ENCODE data around the gene RMRP. TPM values are rescaled to one million over a fixed set of nuclear protein-coding genes. Genes with fewer than 3 reads are reported as not detected.
"Not testable (repeated sequence)": the region's sequence is repeated elsewhere in the genome, so short reads cannot be mapped to it uniquely, and the experiment has no call there.

RMRP gene
- total and polyA plus RNA-seq, 2 donors (not counting 1 experiment from before 2014, with no cell fraction given) = 7,890 TPM; not detected in 1

- H3K27me3 Mint-ChIP-seq; intact Hi-C loops (cut with micrococcal nuclease); H3K4me3 ChIP-seq (ENCODE audit: control extremely low read depth in 1 of 5, extremely low read depth in 1 of 5, insufficient read depth in 1 of 5, low read depth in 2 of 5, low read length in 4 of 5); H3K27me3 ChIP-seq (replicated peaks in 1 of 4; ENCODE audit: control extremely low read depth in 1 of 4, control insufficient read depth in 3 of 4, insufficient read depth in 4 of 4, low read length in 3 of 4); H3K9me3 ChIP-seq (ENCODE audit: control extremely low read depth in 1 of 3, control insufficient read depth in 2 of 3, insufficient read depth in 1 of 3, low read length in 2 of 3); CTCF ChIA-PET; H4K20me1 ChIP-seq (ENCODE audit: control insufficient read depth, insufficient read depth, low read length, poor library complexity, severe bottlenecking); H2AFZ ChIP-seq (ENCODE audit: insufficient read depth, low read depth, low read length, poor library complexity, severe bottlenecking); H3K9ac ChIP-seq (ENCODE audit: low read length); DNase-seq; H3K9me3 Mint-ChIP-seq (ENCODE audit: insufficient read depth); H3K36me3 ChIP-seq (replicated peaks in 1 of 2; ENCODE audit: control extremely low read depth in 1 of 2, control insufficient read depth in 1 of 2, extremely low read depth in 1 of 2, insufficient read depth in 2 of 2, low read length in 1 of 2); ATAC-seq (ENCODE audit: low read depth): not testable (repeated sequence)
- POLR2A ChIA-PET = interaction anchor here (1.1 kb wide), 1 partner anchor 10 kb away, joined by 5 read pairs; no protein-coding TSS in a partner anchor
- peaks cover 30% of the 10 kb centered on the region for H3K79me2 ChIP-seq (ENCODE audit: control insufficient read depth, insufficient read depth, low read length)
- Mint-ChIP-seq H3K27ac (peak overlapping the region; percentile 91), H3K4me1 (peaks cover 84% of the 10 kb centered on the region), H3K4me3 (peak overlapping the region; percentile 68)
- 95% methylated on average over 8 of the region's 9 CpGs for WGBS (ENCODE audit: insufficient coverage)
- H3K27ac ChIP-seq (ENCODE audit: low read length in 2 of 2) = peak overlapping the region; percentile 88 to 95
- H3K4me2 ChIP-seq (replicated peaks; ENCODE audit: low read depth, low read length, poor library complexity, severe bottlenecking) = peak overlapping the region; percentile 19
- H3K4me1 ChIP-seq (ENCODE audit: control insufficient read depth in 2 of 2, insufficient read depth in 2 of 2, low read length in 2 of 2) = peaks cover 84 to 85% of the 10 kb centered on the region in 2 donors
Measured at GRCh38 chr9:35637427-35637955, 20.3 kb downstream of the RMRP start.

- 100% methylated on average over 5 of the region's 6 CpGs for WGBS (ENCODE audit: insufficient coverage)
- peak overlapping the region; percentile 91 for H3K27ac Mint-ChIP-seq
- H3K27me3 Mint-ChIP-seq; ATAC-seq (ENCODE audit: low read depth); H3K9me3 ChIP-seq (ENCODE audit: control extremely low read depth in 1 of 3, control insufficient read depth in 2 of 3, insufficient read depth in 1 of 3, low read length in 2 of 3); H4K20me1 ChIP-seq (ENCODE audit: control insufficient read depth, insufficient read depth, low read length, poor library complexity, severe bottlenecking); H2AFZ ChIP-seq (ENCODE audit: insufficient read depth, low read depth, low read length, poor library complexity, severe bottlenecking); H3K27me3 ChIP-seq (replicated peaks in 1 of 4; ENCODE audit: control extremely low read depth in 1 of 4, control insufficient read depth in 3 of 4, insufficient read depth in 4 of 4, low read length in 3 of 4); H3K36me3 ChIP-seq (replicated peaks in 1 of 2; ENCODE audit: control extremely low read depth in 1 of 2, control insufficient read depth in 1 of 2, extremely low read depth in 1 of 2, insufficient read depth in 2 of 2, low read length in 1 of 2); DNase-seq; H3K9me3 Mint-ChIP-seq (ENCODE audit: insufficient read depth): not testable (repeated sequence)
- Histone ChIP-seq H3K9ac (ENCODE audit: low read length) (peak overlapping the region; percentile 53), H3K79me2 (ENCODE audit: control insufficient read depth, insufficient read depth, low read length) (peaks cover 24% of the 10 kb centered on the region), H3K4me3 (ENCODE audit: control extremely low read depth in 1 of 5, extremely low read depth in 1 of 5, insufficient read depth in 1 of 5, low read depth in 2 of 5, low read length in 4 of 5) (peak overlapping the region in 1 of 5 experiments; percentile 28), H3K4me1 (ENCODE audit: control insufficient read depth in 2 of 2, insufficient read depth in 2 of 2, low read length in 2 of 2) (peaks cover 79 to 80% of the 10 kb centered on the region in 2 donors), H3K27ac (ENCODE audit: low read length in 2 of 2) (peak overlapping the region; percentile 88 to 95), H3K4me2 (replicated peaks; ENCODE audit: low read depth, low read length, poor library complexity, severe bottlenecking) (peak overlapping the region; percentile 63)
- H3K4me3 Mint-ChIP-seq = peak overlapping the region; percentile 68
- CTCF ChIA-PET = interaction anchor here (0.9 to 3.1 kb wide), 5 partner anchors 9 to 59 kb away, joined by 3 to 19 read pairs (median 11); partner anchors contain the start of gene SIT1
- POLR2A ChIA-PET = interaction anchor here (1.6 to 2.1 kb wide), 4 partner anchors 9 to 32 kb away, joined by 5 to 17 read pairs (median 8); partner anchors contain the start of gene TESK1
- peaks cover 77% of the 10 kb centered on the region for H3K4me1 Mint-ChIP-seq
- intact Hi-C loops (cut with micrococcal nuclease) = loop anchor here (1.0 kb wide), 2 partner anchors 9 to 18 kb away; no protein-coding TSS in a partner anchor
Measured at GRCh38 chr9:35636877-35637246, 21.0 kb downstream of the RMRP start.

All from B cell (primary cell).